OCI-LY7 (cell line): ENCODE measurements around the gene ANTKMT.

Source experiments
- CTCF ChIP-seq: fragments of 200-600 bp; sonication (generic); conservative IDR thresholded peaks from 2 replicates; pipeline ENCODE4 v1.5.1; 2014; ENCODE audit warnings: mild to moderate bottlenecking, antibody characterized with exemption, low read length, moderate library complexity, mixed read lengths
- EZH2phosphoT487 ChIP-seq: fragments of 200-600 bp; sonication (generic); IDR thresholded peaks from 2 replicates; pipeline ENCODE4 v1.6.1; 2018; ENCODE audit warnings: low read depth, borderline replicate concordance, mild to moderate bottlenecking, mixed run types, antibody characterized with exemption, low read length, moderate library complexity, mixed read lengths

DNA sequence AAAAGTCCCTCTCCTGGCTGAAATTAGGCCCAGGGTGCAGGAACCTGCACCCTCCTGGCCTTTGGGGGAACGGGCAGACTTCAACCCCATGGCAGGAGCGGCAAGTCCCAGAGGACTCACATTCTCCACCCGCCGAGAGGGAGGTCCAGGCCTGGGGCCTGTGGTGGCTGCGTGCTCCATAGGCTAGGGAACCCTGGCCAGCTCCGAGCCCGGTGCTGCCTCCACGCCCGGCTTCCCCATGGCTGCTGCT lies 5.2 kb downstream of the ANTKMT start:
- no peak for TF ChIP-seq CTCF
- no peak for TF ChIP-seq EZH2phosphoT487
